PC-9 (cell line): ENCODE measurements around the gene ENSA. TPM values are rescaled to one million over a fixed set of nuclear protein-coding genes. Genes with fewer than 3 reads are reported as not detected.
"Not testable (repeated sequence)": the region's sequence is repeated elsewhere in the genome, so short reads cannot be mapped to it uniquely, and the experiment has no call there.

ENCODE experiments used
- BruUV-seq: library from RNA; stranded (reverse); fragments of 400-500 nt; replicated peaks from 2 replicates; lab custom pipeline; 2021; lab: Mats Ljungman, UMichigan
- CTCF ChIA-PET: fragments of 300-600 bp; sonication (Branson Sonifier 250); formaldehyde crosslinking; loops from one replicate; lab custom pipeline; 2022; ENCODE audit warnings: antibody characterized with exemption; lab: Charles Lee
- POLR2A ChIA-PET: fragments of 300-600 bp; sonication (Branson Sonifier 250); formaldehyde crosslinking; loops from one replicate; lab custom pipeline; 2022; ENCODE audit warnings: antibody characterized with exemption; ENCODE audit not compliant: unreplicated experiment; lab: Charles Lee
- DNase-seq, 2 experiments: peaks; one replicate each; pipeline versions ENCODE4 v3.0.0 to v3.0.0-alpha.2; 2015 to 2022; ENCODE audit warnings: mixed read lengths in 1 of 2
- H2AFZ ChIP-seq: fragments of 200-600 bp; sonication (generic); 2 replicates; pipeline ENCODE4 v1.8.1; 2017; ENCODE audit warnings: antibody characterized with exemption
- H3F3A ChIP-seq: fragments of 200-600 bp; sonication (generic); 2 replicates; pipeline ENCODE4 v1.8.1; 2017; ENCODE audit warnings: antibody characterized with exemption, mild to moderate bottlenecking, low read depth; ENCODE audit not compliant: insufficient read depth
- H3K27ac ChIP-seq: fragments of 200-600 bp; sonication (generic); 2 replicates; pipeline ENCODE4 v1.6.1; 2016; ENCODE audit warnings: mixed run types
- H3K27me3 ChIP-seq: fragments of 200-600 bp; sonication (generic); 2 replicates; pipeline ENCODE4 v1.6.1; 2016; ENCODE audit warnings: low read depth, mixed run types; ENCODE audit not compliant: insufficient read depth
- H3K36me3 ChIP-seq: fragments of 200-600 bp; sonication (generic); 2 replicates; pipeline ENCODE4 v1.6.1; 2016; ENCODE audit warnings: low read depth, mixed run types
- H3K4me1 ChIP-seq: fragments of 200-600 bp; sonication (generic); replicated peaks from 2 replicates; pipeline ENCODE4 v1.6.1; 2016; ENCODE audit warnings: mixed run types; ENCODE audit not compliant: insufficient read depth
- H3K4me2 ChIP-seq: fragments of 200-600 bp; sonication (generic); 2 replicates; pipeline ENCODE4 v1.6.1; 2017; ENCODE audit warnings: mixed run types
- H3K4me3 ChIP-seq: fragments of 200-600 bp; sonication (generic); 2 replicates; pipeline ENCODE4 v1.6.1; 2016; ENCODE audit warnings: mixed run types
- H3K79me2 ChIP-seq: fragments of 200-600 bp; sonication (generic); 2 replicates; pipeline ENCODE4 v1.6.1; 2017; ENCODE audit warnings: low read depth, mixed run types
- H3K9me2 ChIP-seq: fragments of 200-600 bp; sonication (generic); 2 replicates; pipeline ENCODE4 v1.8.1; 2017; ENCODE audit warnings: mild to moderate bottlenecking; ENCODE audit not compliant: insufficient read depth
- H3K9me3 ChIP-seq: fragments of 200-600 bp; sonication (generic); 2 replicates; pipeline ENCODE4 v1.8.1; 2016; ENCODE audit warnings: low read depth; ENCODE audit not compliant: insufficient read depth
- H4K20me1 ChIP-seq: fragments of 200-600 bp; sonication (generic); 2 replicates; pipeline ENCODE4 v1.8.1; 2017; ENCODE audit not compliant: insufficient read depth
- CTCF ChIP-seq: fragments of 200-600 bp; sonication (generic); conservative IDR thresholded peaks from 2 replicates; pipeline ENCODE4 v1.6.1; 2017; ENCODE audit warnings: mixed run types, antibody characterized with exemption, mild to moderate bottlenecking, moderate library complexity
- EZH2 ChIP-seq: fragments of 200-600 bp; sonication (generic); IDR thresholded peaks from 2 replicates; pipeline ENCODE4 v1.8.0; 2017; ENCODE audit warnings: antibody characterized with exemption, low read depth
- intact Hi-C: fragments of 100-400 bp; cut with micrococcal nuclease; formaldehyde crosslinking; loops from one replicate; pipeline ENCODE4 v1.10.0; 2022; ENCODE audit not compliant: unreplicated experiment
- total RNA-seq: library from RNA; stranded (reverse); gene quantifications from 2 replicates; pipeline ENCODE4 v1.2.3, GENCODE V29; 2021

Gene ENSA
- total RNA-seq, 1 experiment from 2014 or later: 229 TPM

GRCh38 chr1:150604226-150604588 lies 25.2 kb downstream of the ENSA start:
- H3K9me2 ChIP-seq: no peaks in the 10 kb centered on the region
- no peaks in the 10 kb centered on the region for H4K20me1 ChIP-seq
- H3K9me3 ChIP-seq: no peaks in the 10 kb centered on the region
- BruUV-seq: TSS peak; percentile 75
- ChIA-PET CTCF (interaction anchor here (0.5 kb wide), 1 partner anchor 322 kb away, joined by 13 read pairs; the partner anchor contains the start of gene SETDB1), POLR2A (interaction anchor here (1.1 kb wide), 1 partner anchor 25 kb away, joined by 6 read pairs; the partner anchor contains the start of gene MCL1)
- no peak overlapping the region for H2AFZ ChIP-seq
- H3K4me1 ChIP-seq: peaks cover 30% of the 10 kb centered on the region
- H3K4me3 ChIP-seq: no peak overlapping the region; the same call in 1 of the 2 replicates
- peaks cover 6% of the 10 kb centered on the region; the same call in 1 of the 2 replicates for H3K36me3 ChIP-seq
- H3K27ac ChIP-seq: peak overlapping the region; percentile 88
- TF ChIP-seq CTCF (no peak), EZH2 (no peak)
- intact Hi-C loops: no loop called here
- no peaks in the 10 kb centered on the region for H3K27me3 ChIP-seq
- peaks cover 23% of the 10 kb centered on the region; the same call in 1 of the 2 replicates for H3K79me2 ChIP-seq
- peak overlapping the region; percentile 61 for H3K4me2 ChIP-seq
- peaks cover 42% of the 10 kb centered on the region for H3F3A ChIP-seq
- no peak for DNase-seq

GRCh38 chr1:150603711-150604110 lies 25.7 kb downstream of the ENSA start:
- TF ChIP-seq CTCF (no peak), EZH2 (no peak)
- ChIA-PET CTCF (interaction anchor here (0.6 kb wide), 1 partner anchor 43 kb away, joined by 3 read pairs; no protein-coding TSS in a partner anchor), POLR2A (interaction anchor here (0.7 kb wide), 1 partner anchor 26 kb away, joined by 4 read pairs; no protein-coding TSS in a partner anchor)
- Histone ChIP-seq H3K27ac (peak overlapping the region; percentile 88), H3K4me3 (no peak overlapping the region), H2AFZ (no peak overlapping the region), H3F3A (peaks cover 42% of the 10 kb centered on the region), H3K4me2 (peak overlapping the region; percentile 61), H3K4me1 (peaks cover 30% of the 10 kb centered on the region), H3K27me3 (no peaks in the 10 kb centered on the region), H3K79me2 (peaks cover 20% of the 10 kb centered on the region; the same call in 1 of the 2 replicates), H4K20me1 (no peaks in the 10 kb centered on the region), H3K36me3 (peaks cover 6% of the 10 kb centered on the region; the same call in 1 of the 2 replicates), H3K9me3 (no peaks in the 10 kb centered on the region), H3K9me2 (no peaks in the 10 kb centered on the region)
- no TSS peak for BruUV-seq
- DNase-seq: no peak
- intact Hi-C loops: no loop called here

GRCh38 chr1:150602372-150602771 lies 27.0 kb downstream of the ENSA start:
- Histone ChIP-seq H3K4me1 (peaks cover 30% of the 10 kb centered on the region), H3K79me2 (0 out of 2 replicates have a peak, but pooled peaks cover 14% of the 10 kb centered on the region), H3F3A (peaks cover 43% of the 10 kb centered on the region)
- CTCF ChIA-PET, H2AFZ ChIP-seq, H4K20me1 ChIP-seq, DNase-seq, H3K4me3 ChIP-seq, BruUV-seq, intact Hi-C loops, H3K9me2 ChIP-seq, H3K27me3 ChIP-seq, H3K36me3 ChIP-seq, H3K27ac ChIP-seq, H3K4me2 ChIP-seq, H3K9me3 ChIP-seq: not testable (repeated sequence)
- POLR2A ChIA-PET: interaction anchor here (0.7 kb wide), 1 partner anchor 364 kb away, joined by 3 read pairs; no protein-coding TSS in a partner anchor
